GM19395 (cell line): ENCODE data around the gene CNOT9.

Source experiments
- ATAC-seq: cut with Tn5 transposase; IDR thresholded peaks from one replicate; pipeline ENCODE4 v1.9.1; 2021; ENCODE audit warnings: mild to moderate bottlenecking, moderate library complexity; ENCODE audit not compliant: unreplicated experiment

The CNOT9 gene

DNA sequence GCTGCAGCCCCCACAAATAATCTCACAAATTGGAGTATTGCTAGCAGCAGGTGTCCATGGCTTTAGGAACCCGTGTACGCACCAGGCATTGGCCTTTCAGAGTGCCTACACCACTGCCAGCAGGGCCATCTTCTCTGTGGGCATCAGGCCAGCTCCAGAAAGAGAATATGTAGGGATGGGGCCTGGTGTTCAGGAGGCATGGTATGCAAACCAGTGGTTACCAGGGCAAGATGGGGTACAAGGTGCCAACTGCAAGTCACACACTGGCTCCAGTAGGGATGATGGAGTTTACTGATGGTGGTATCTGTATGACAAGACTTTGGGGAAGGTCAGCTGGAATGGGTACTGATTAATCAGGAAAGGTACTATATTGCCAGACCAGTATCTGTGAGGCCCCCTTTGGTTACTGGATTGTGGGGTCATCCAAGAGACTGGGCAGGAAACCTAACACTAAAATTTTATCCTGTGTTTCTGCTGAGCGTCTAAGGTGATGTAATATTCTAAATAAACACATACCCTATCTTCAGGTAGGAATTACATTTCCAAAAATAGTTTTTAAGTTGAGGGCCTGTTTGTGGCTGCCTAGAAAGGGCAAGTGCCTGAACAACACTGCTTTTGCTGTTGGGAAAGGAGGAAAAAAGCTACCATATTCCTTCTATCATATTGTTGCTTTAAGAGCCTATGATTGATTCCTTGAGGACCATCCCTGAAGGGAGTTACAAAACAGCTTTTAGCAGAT, 9.0 kb downstream of the CNOT9 start:
- no peak for ATAC-seq

DNA sequence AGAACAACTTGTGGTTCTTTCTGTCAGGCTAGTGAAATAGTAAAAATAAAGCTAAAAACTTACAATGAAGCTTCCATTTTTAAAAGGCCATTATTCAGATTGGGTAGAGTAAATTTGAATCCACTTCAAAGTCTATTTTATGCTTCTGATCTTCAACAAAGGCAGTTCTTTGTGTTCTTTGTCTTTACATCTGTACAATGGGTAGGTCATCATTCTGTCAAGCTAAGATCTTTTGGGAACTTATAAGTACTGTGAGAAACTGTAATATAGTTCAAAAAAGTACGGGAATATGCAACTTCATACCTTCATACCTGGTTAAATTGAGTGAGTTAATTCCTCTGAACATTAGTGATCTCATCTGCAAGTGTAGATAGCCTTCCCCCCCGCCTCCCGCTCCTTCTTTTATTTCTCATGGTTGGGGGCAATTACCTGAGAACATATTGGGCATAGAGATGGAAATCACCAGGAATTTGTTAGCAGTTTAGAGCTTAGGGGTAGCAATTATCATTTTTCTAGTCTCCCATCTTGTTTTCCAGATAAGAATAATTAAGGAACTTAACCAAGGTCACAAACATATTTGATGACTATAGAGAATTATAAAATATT, 9.7 kb downstream of the CNOT9 start:
- no peak for ATAC-seq

DNA sequence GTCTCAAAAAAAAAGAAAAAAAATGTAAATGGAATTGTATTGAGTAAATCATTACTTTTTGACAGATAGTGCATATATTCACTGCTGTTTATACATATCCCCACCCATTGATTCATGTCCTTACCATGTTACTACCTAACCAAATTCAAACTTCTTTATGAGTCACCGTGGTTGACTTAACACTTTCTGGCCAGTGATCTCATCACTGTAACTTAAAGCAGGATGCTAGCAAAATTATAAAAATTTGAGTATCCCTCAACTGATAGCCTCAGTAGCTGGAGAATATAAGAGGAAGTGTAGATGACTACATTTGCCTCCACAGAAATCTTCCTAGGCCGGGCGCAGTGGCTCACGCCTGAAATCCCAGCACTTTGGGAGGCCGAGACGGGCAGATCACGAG, 13.4 kb downstream of the CNOT9 start:
- ATAC-seq = no peak

DNA sequence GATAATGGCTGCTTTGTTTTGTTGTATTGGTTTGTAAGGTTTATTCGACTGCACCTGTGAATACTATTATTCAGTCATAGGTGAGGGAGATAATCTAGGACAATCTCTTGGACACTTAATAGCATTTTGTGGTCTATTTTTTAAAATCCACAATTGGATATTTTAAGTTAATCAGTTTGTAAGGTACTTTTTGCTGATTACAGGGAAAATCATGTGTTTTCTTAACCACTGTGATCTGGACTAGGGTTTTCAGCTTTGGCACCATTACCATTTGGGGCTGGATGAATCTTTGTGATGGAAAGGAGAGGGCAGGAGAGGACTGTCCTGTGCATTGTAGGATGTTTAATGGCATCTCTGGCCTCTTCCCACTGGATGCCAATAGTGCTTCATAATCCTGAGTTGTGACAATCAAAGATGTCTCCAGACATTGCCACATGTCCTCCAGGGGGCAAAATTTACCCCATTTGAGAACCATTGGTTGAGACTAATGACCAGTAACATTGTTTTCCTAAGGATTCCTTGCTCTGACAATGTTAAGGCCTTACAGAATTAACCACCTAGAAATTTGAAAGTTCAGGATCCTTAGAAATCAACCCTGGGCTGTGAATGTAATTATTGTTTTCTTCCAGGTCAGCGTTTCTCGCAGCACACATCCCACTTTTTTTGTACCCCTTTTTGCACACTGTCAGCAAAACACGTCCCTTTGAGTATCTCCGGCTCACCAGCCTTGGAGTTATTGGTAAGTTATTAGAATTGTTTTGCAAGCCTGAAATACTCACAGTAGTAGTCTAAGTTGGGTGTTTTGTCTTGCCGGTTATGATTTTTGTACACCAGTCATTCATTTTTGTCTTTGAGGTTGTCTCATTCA, 15.6 kb downstream of the CNOT9 start:
- no peak for ATAC-seq

DNA sequence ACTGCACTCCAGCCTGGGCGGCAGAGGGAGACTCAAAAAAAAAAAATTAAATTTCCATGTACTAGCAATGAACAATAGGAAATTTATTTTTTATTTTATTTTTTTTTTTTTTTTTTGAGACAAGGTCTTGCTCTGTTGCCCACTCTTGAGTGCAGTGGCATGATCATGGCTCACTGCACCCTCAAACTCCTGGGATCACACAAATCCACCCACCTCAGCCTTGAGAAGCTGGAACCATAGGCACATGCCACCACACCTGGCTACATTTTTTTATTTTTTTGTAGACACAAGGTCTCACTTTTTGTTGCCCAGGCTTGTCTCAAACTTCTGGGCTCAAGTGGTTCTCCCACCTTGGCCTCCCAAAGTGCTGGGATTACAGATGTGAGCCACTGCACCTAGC, 16.9 kb downstream of the CNOT9 start:
- ATAC-seq = no peak

DNA sequence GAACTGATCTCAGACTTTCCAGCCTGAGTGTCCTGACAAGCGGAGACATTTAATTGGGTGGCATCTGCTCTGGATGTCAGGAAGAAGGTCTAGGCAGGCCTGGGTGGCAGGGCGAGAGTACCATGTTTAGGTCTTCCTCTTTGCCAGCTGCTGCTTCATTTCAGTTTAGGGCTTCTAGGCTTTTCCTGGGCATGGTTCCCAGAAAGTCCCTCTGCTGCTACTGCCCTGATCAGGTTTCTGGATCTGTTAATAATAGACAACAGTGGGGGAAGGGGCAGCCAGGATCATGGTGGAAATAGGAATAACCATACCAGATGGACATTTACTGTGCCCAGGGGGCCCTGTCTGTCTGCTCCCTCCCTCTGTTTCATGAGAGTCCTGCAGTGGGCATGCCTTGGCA, 36.8 kb downstream of the CNOT9 start:
- no peak for ATAC-seq

DNA sequence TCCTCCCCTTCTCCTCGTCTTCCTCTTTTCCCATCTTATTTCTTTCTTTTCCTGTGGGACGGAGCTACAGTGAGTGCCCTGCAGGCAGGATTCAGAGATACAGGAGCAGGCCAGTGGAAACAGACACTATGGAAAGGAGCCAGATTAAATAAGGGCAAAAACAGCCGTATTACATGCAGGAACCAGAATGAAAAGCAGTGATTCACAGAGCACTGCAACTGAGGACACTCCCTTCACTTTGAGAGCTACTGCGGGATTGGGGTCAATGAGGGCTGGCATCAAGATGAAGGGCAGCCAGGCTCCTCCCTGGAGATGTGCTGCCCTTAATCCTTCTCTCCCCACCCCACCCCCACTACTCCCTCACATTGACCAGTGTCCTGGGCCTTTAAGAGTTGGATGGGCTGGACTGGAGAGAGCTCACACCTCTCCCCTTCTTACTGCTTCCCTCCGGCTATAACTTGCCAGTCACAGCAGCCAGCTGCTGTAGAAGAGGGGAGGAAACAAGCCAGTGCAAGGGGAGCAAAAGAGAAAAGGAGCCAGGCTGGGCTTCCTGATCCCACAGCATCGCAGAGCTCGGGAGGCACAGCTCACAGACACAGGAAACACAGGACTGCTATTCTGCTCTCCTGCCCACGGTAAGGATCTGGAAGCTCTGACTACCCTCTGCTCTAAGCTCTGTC, 38.9 kb downstream of the CNOT9 start, which contains the start of gene PLCD4:
PLCD4 (plus strand) TSS at position 464 of the 680 bp plus-strand sequence. CDS start 7,841 bp downstream, outside the sequence.
- ATAC-seq = no peak

DNA sequence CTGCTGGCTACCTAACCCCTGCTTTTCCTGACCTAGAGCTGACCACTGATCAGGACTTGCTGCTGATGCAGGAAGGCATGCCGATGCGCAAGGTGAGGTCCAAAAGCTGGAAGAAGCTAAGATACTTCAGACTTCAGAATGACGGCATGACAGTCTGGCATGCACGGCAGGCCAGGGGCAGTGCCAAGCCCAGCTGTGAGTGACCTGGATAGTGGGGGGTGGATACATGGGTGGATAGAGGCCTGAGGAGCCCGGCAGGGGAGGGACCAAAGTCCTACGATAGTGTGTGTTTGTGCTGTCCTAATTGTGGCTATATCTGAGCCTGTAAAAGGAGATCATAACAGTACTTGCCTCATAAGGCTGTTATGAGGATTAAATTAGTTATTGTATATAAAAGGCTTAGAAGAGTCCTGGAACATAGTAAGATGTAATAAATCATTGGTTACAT, 47.3 kb downstream of the CNOT9 start:
- ATAC-seq = no peak

DNA sequence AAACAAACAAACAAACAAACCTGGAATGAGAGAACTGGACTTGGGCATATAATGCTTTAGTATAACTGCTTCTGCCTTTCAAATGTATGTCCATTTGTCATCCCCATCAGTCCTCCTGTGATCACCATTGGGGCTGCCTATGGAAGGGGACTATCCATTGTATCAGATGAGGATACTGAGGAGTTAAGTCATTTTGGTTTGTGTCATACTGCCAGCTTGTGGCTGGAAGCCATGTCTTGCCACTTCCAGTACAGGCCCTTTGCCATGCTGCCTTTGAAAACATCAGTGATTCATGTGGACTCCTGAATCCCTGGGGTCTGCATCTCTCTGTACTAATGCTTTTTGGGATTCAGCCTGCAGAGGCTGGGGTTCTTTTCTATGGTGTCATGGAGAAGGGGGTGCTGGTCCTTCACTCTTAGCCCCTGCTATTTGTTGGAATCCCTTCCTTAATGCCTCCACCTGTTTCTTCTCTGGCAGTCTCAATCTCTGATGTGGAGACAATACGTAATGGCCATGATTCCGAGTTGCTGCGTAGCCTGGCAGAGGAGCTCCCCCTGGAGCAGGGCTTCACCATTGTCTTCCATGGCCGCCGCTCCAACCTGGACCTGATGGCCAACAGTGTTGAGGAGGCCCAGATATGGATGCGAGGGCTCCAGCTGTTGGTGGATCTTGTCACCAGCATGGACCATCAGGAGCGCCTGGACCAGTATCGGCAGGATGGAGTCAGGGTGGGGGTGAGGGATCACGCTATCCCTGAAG, 49.6 kb downstream of the CNOT9 start:
- ATAC-seq = no peak

DNA sequence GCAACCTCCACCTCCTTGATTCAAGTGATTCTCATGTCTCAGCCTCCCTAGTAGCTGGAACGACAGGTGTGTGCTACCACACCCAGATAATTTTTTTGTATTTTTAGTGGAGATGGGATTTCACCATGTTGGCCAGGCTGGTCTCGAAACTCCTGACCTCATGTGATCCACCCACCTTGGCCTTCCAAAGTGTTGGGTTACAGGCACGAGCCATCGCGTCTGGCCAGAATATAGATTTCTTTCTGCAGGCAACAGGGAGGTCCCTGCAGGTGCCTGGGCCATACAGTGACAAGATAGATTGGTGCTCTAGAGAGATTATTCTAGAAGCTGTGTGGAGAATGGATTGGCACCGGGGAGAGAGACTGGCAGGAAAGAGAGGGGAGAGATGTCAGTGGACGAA, 52.4 kb downstream of the CNOT9 start:
- ATAC-seq = no peak

DNA sequence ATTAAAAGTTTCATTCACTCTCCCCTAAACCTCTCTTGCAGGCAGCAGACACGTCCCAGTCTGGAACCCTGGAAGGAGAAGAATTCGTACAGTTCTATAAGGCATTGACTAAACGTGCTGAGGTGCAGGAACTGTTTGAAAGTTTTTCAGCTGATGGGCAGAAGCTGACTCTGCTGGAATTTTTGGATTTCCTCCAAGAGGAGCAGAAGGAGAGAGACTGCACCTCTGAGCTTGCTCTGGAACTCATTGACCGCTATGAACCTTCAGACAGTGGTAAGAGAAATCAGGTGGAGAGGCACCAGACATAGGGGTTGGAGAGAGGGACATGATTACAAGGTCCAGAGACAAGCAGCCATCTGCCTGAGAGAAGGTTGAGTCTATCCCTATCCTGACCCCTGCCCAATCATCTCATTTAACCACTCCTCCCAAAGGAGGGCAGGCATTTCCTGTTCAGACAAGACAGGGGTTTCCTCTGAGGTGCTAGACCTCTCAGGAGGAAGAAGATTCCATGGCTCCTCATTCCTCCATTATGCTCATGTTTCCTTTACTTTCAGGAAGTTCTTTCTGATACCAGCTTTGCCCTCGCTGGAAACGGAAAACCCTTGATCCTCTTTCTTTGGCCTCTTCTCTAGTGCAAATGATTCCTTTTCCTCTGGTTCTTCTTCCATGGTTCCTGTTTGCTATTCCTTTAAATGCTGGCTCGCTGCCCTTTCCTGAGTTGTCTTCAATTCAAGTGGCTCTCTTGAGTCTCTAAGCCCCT, 54.1 kb downstream of the CNOT9 start:
- no peak for ATAC-seq

DNA sequence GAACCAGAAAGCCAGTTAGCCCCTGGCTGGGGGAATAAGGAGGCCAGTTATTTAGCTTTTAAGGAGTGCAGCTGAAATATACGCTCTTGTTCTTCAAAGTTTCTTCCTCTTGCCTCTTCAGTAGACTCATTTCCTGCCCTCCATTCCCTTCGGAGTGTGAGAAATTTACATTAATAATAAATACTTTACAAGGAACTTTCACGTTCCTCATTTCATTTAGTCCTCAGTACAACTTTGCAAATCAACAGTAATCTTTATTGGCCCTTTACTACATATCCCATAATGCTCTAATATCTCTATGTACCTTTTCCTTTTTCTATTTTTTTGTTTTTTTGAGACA, 54.7 kb downstream of the CNOT9 start:
- ATAC-seq = no peak

DNA sequence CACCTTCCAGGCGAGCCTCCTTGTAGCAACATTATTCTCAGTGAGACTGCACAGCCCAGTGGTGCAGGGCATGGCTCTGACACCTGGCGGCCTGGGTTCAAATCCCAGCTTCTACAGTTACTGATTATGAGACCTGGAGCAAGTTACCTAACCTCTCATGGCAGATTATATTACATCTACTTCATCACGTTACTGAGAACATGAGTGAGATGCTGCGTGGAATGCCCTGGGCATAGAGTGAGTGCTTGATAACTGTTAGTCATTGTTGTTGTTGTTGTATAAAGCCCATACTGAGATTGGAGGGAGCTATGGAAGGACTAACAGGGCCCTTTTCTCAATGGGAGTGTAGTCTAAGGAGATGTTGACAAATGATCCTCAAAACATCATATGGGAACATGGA, 57.7 kb downstream of the CNOT9 start:
- no peak for ATAC-seq

DNA sequence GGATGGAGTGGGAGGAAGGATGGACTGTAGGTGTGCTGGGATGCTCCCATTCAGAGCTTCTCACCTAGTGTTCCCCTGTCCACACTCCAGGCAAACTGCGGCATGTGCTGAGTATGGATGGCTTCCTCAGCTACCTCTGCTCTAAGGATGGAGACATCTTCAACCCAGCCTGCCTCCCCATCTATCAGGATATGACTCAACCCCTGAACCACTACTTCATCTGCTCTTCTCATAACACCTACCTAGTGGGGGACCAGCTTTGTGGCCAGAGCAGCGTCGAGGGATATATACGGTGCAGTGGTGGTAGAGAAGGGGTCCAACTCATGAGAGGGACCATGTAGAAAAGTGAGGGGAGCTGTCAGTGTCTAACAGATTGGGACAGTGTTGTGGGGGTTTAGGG, 59.3 kb downstream of the CNOT9 start:
- no peak for ATAC-seq

DNA sequence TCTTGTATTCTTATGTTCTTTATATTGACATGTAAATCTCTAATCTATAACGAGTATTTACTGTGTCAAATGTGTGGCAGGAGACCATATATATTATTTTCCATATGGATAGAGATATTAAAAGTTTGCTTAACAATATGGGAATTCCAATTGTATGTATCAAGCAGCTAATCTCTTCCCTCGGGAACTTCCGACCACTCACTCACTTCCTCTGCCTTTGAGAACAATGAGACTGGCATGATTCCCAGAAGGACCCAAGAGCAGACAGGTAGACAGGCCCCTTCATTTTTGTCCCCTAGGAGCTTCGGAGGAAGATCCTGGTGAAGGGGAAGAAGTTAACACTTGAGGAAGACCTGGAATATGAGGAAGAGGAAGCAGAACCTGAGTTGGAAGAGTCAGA, 63.2 kb downstream of the CNOT9 start:
- no peak for ATAC-seq

DNA sequence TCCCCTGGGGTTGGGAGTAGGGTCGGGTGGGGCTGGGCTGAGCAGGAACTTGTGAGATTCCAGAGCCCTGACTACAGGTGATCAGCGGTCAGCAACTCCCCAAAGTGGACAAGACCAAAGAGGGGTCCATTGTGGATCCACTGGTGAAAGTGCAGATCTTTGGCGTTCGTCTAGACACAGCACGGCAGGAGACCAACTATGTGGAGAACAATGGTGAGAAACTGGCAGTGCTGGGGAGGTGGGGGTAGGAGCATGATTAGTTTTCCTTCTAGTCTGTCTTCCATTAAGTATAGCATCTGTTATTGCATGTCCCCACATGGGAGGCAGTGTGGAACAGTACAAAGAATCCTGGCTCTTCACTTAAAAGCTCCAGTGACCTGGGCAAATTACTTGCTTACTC, 67.1 kb downstream of the CNOT9 start:
- no peak for ATAC-seq

DNA sequence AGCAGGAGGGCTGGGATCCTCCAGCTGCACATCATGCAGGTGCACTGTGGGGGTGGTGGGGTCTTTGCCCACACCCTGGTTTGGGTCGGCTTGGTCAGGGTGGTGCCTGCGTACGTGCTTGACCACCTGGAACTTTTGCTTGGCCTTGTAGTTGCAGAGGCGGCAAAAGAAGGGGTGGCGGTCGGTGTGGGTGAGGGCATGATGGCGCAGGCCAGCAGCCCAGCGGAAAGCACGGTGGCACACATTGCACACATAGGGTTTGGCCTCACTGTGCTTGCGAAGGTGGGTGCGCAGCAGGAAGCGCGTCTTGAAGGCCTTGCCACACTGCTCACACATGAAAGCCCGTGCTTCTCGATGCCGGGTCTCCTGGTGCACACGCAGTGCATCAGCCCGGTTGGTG, 69.7 kb downstream of the CNOT9 start:
- ATAC-seq = no peak

DNA sequence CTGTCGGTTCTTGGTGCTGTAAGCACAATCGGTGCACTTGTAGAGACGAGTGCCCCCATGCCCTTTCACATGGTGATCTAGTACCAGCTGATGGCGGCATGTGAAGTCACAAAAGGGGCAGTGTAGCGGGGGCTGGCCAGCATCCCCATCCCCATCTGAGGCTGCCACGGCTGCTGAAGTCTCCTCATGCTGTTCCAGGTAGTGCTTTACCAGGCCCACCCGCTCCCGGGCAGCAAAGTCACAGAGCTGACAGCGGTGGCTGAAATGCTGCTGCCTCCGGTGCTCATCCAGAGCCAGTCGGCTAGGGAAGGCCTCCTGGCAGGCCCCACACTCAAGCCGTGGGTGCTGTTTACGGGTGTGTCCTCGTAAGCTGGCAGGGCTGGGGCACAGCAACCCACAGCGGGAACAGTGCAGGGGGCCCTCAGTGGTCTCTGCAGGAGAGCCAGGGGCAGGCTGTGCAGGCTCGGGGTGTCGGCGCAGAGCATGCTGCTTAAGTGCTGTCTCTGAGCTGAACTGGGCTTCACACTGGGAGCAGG, 73.5 kb downstream of the CNOT9 start:
- no peak for ATAC-seq

DNA sequence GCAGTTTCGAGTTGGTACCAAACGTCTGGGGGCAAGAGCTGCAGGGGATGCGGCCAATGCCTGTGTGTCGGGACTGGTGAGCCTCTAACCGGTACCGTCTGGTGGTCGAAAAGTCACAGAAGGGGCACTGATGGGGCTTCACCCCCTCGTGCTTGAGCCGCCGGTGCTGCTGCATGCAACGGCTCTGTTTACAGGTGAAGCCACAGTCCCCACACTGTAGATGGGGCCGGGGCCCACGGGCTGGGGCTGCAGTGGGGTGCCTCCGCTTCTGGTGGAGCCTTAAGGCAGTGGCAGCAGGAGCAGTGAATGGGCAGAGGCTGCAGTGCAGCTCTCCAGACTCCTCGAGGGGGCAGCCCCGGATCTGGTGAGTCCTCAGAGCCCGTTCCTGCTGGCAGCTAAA, 74.1 kb downstream of the CNOT9 start:
- no peak for ATAC-seq
